GM19463 (cell line): ENCODE results near the gene CRTC3.

Experiments
- ATAC-seq: cut with Tn5 transposase; IDR thresholded peaks from one replicate; pipeline ENCODE4 v1.9.1; 2021; ENCODE audit warnings: mild to moderate bottlenecking, moderate library complexity; ENCODE audit not compliant: unreplicated experiment

CRTC3 gene

GRCh38 chr15:90691369-90691768 is 161.6 kb downstream of the CRTC3 start:
- ATAC-seq: no peak

DNA sequence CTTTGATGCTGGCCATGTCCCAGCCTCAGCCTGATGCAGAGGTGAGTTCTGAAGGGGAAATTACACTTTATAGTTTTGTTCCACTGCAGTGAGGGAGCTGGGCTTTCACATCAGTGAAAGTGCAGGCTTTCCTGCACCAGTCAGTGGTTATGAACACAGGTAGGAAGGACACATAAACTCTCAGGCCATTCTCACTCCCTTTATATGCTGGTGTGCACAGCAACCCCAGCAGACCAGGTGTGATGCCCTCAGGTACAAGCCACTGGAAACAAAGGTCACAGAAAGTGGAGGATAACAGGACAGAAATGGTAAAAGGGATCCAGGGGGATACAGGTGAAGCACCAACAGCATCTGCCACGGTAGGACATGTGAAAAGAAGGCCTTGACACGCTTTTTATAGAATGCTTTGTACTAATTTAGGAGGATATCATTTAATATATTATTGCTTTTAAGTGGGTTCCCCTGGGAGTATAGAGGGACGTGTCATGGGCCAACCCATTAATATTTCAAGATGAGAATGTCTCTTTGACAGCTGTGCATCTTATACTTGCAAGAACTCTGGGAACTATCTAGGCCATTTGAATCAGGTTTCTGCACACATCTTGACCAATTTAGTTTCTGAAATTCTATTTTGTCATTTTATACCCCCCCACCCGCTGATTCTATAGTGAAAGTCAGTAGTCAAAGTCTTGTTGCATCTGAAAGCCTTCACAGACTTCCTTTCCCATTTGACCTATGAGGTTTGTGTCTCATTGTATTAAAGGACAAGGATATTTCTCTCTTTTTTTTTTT is 162.5 kb downstream of the CRTC3 start:
- no peak for ATAC-seq
